ENCODE results near the gene HDGF. TPM values are rescaled to one million over a fixed set of nuclear protein-coding genes. Genes with fewer than 3 reads are reported as not detected.

The HDGF gene
- total RNA-seq, 1 donor from 2014 or later: 280 TPM

DNA sequence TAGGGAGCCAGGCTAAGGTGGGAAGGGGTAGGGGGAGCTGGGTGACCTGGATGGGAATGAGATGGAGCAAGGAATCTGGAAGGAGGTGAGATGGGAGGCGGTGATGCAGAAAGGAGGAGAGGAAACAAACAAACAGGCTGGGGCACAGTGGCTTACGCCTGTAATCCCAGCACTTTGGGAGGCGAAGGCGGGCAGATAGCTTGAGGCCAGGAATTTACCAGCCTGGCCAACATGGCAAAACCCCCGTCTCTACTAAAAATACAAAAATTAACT, 56.8 kb downstream of the HDGF start:
- H3K27ac Mint-ChIP-seq: peak overlapping the region; percentile 67
- H3K9me3 Mint-ChIP-seq (ENCODE audit: low read depth): no peaks in the 10 kb centered on the region

DNA sequence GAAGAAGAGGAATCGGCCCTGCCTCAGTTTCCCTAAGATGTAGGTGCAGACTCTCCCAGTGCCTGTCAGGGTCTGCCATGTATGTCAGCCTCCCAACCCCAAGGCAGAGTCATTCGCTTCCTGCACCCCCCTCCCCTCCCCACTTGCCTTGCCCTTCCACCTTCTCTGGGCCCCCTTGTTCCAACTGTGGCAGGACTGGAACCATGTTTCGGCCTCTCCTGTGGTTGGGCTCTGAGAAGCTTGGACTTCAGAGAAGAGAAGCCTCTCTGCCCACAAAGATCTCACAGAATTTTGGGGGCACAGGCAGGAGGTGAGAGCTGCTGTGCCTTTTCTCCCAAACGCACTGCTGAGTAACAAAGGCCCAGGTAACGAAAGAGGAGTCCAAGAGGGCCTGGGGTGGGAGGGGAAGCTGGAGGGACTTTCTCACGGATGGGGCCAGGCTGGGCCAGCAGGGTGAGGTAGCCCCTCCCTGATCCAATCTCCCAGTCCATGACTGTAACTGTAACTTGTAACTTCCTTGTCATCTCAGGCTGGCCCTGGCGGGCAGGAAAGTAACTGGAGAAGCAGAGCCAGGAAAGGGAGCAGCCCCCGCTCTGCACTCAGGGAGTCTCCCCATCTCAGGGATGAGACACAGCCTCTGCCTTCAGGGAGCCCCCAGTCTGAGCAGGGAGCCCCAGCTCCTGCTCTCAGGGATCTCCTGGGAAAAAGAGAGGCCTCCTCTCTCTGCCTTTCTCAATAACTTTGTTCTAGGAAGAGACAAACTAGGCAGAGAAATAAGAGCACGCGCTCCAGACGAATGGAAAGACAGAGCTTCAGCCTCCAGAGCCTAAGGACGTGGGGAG, 57.4 kb downstream of the HDGF start:
- no peak for DNase-seq (ENCODE audit: low spot score, unreplicated experiment)

More for the DNA sequence above, 56.8 kb downstream of the HDGF start:
- H3K4me3 Mint-ChIP-seq (ENCODE audit: low read depth): no peak overlapping the region
- H3K27me3 Mint-ChIP-seq: peaks cover 9% of the 10 kb centered on the region
- H3K36me3 Mint-ChIP-seq (ENCODE audit: insufficient read depth): peaks cover 5% of the 10 kb centered on the region
- peaks cover 37% of the 10 kb centered on the region for H3K4me1 Mint-ChIP-seq (ENCODE audit: low read depth)
- DNase-seq (ENCODE audit: low spot score, unreplicated experiment): no peak
- TF ChIP-seq, protein P1, sequence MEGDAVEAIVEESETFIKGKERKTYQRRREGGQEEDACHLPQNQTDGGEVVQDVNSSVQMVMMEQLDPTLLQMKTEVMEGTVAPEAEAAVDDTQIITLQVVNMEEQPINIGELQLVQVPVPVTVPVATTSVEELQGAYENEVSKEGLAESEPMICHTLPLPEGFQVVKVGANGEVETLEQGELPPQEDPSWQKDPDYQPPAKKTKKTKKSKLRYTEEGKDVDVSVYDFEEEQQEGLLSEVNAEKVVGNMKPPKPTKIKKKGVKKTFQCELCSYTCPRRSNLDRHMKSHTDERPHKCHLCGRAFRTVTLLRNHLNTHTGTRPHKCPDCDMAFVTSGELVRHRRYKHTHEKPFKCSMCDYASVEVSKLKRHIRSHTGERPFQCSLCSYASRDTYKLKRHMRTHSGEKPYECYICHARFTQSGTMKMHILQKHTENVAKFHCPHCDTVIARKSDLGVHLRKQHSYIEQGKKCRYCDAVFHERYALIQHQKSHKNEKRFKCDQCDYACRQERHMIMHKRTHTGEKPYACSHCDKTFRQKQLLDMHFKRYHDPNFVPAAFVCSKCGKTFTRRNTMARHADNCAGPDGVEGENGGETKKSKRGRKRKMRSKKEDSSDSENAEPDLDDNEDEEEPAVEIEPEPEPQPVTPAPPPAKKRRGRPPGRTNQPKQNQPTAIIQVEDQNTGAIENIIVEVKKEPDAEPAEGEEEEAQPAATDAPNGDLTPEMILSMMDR (IDR thresholded peaks at IDR 0.05; ENCODE audit: unreplicated experiment): no peak

DNA sequence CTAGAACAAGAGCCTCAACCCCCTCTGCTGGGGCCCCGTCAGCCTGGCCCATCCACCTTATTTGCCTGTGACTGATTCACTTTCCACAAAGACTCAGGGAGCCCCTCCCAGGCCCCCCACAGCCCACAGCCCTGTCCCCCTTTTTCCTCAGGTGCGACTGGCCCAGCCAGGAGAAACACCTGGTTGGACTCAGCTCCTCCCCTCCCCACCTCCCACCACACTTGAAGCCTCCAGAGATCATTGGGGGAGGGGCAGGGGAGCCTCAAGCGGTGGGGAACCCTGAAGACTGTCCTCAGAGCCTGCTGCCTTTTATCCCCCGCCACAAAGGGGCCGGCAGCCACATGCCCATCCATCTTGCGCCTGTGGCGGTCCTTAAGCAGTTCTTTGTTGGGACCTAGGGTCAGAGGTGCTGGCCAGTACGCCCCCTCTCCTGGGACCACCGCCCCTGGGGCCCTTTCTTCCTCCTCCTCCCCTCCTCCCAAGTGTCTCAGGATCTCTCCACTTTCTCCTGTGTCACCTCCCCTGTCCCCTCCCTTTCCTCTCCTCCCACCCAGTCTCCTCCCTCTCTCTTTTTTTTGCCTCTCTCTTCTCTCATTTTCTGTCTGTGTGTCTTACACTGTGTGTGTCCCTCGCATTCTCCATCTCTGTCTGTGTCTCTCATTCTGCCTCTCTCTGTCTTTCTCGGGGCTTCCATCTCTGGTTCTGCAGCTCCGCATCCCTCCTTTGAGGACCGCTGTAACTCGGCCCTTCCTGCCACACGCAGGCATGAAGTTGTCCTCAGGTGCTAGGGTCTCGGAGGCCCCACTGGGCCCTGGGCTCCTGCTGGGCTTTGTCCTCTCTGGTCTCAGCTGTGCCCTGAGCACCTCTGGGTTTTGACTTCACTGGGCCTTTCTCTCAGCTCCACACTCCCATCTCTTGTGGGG, 58.3 kb downstream of the HDGF start:
- peak overlapping the region; percentile 47 for H3K4me3 Mint-ChIP-seq (ENCODE audit: low read depth)
- peak; percentile 81 for DNase-seq (ENCODE audit: low spot score, unreplicated experiment)
- TF ChIP-seq, protein P1 (IDR thresholded peaks at IDR 0.05; ENCODE audit: unreplicated experiment): no peak
- H3K4me1 Mint-ChIP-seq (ENCODE audit: low read depth): peaks cover 43% of the 10 kb centered on the region
- H3K27me3 Mint-ChIP-seq: peaks cover 11% of the 10 kb centered on the region
- H3K27ac Mint-ChIP-seq: peak overlapping the region; percentile 86
- no peaks in the 10 kb centered on the region for H3K36me3 Mint-ChIP-seq (ENCODE audit: insufficient read depth)
- no peaks in the 10 kb centered on the region for H3K9me3 Mint-ChIP-seq (ENCODE audit: low read depth)

More for the DNA sequence above, 57.4 kb downstream of the HDGF start:
- Mint-ChIP-seq H3K27me3 (peaks cover 11% of the 10 kb centered on the region), H3K9me3 (ENCODE audit: low read depth) (no peaks in the 10 kb centered on the region), H3K36me3 (ENCODE audit: insufficient read depth) (peaks cover 4% of the 10 kb centered on the region), H3K4me1 (ENCODE audit: low read depth) (peaks cover 41% of the 10 kb centered on the region), H3K27ac (peak overlapping the region; percentile 86), H3K4me3 (ENCODE audit: low read depth) (no peak overlapping the region)
- TF ChIP-seq, protein P1 (IDR thresholded peaks at IDR 0.05; ENCODE audit: unreplicated experiment): no peak

DNA sequence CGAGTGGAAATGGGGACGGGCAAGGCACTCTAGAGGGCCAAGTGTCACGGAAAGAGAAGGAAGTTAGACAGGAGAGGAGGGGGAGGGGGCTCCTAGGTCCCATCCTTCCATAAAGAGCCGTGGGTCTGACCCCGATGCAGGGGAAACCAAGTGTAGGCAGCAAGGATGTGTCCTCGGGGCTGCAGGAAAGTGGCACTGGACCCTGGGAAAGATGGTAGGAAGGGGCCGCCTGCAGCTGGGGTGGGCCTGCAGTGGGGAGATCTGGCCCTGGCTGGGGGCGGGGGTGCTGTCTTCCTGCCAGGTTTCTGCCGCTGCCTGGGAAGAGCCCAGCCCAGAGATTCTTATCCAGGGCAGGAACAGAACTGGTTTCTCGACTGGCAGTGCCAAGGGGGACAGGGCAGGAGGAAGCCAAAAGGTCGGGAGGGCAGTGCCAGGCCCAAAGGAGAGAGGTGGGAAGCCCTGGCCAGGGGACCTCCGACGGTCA, 59.0 kb downstream of the HDGF start:
- Mint-ChIP-seq H3K27ac (peak overlapping the region; percentile 86), H3K4me1 (ENCODE audit: low read depth) (peaks cover 43% of the 10 kb centered on the region), H3K36me3 (ENCODE audit: insufficient read depth) (no peaks in the 10 kb centered on the region), H3K27me3 (peaks cover 11% of the 10 kb centered on the region), H3K9me3 (ENCODE audit: low read depth) (no peaks in the 10 kb centered on the region), H3K4me3 (ENCODE audit: low read depth) (peak overlapping the region; percentile 54)
- no peak for DNase-seq (ENCODE audit: low spot score, unreplicated experiment)
- TF ChIP-seq, protein P1 (IDR thresholded peaks at IDR 0.05; ENCODE audit: unreplicated experiment): no peak

Other genes starting within 250 kb of the HDGF start
- 29.6 and 32.4 TPM in 2 replicates for gene IQGAP3, start 179.1 kb downstream of the HDGF start, total RNA-seq
- not detected in 2 replicates for gene TTC24, start 172.0 kb downstream of the HDGF start, total RNA-seq
- gene NAXE, start 159.9 kb downstream of the HDGF start, total RNA-seq: 108 and 115 TPM in 2 replicates
- 26.2 and 27.0 TPM in 2 replicates for gene GPATCH4, start 150.2 kb downstream of the HDGF start, total RNA-seq
- gene HAPLN2, start 132.3 kb downstream of the HDGF start, total RNA-seq: 0.38 and 0.93 TPM in 2 replicates
- not detected in 2 replicates for gene BCAN, start 109.6 kb downstream of the HDGF start, total RNA-seq
- gene NES, start 74.3 kb downstream of the HDGF start, total RNA-seq: 33.9 and 39.2 TPM in 2 replicates
- gene CRABP2, start 46.1 kb downstream of the HDGF start, total RNA-seq: 70.4 and 125 TPM in 2 replicates
- 40.0 and 42.4 TPM in 2 replicates for gene METTL25B, start 23.2 kb downstream of the HDGF start, total RNA-seq
- gene ISG20L2, start 22.9 kb downstream of the HDGF start, total RNA-seq: 36.9 and 38.9 TPM in 2 replicates
- 35.9 and 43.2 TPM in 2 replicates for gene MRPL24, start 10.6 kb downstream of the HDGF start, total RNA-seq
- gene PRCC, start 15.9 kb upstream of the HDGF start, total RNA-seq: 93.2 TPM in 2 replicates
- not detected in 2 replicates for gene SH2D2A, start 65.2 kb upstream of the HDGF start, total RNA-seq
- gene INSRR, start 107.4 kb upstream of the HDGF start, total RNA-seq: not detected in 2 replicates
- gene NTRK1, start 109.2 kb upstream of the HDGF start, total RNA-seq: 0.36 TPM in 1 of 2 replicates, not detected in the other
- 0.20 TPM in 1 of 2 replicates, not detected in the other for gene PEAR1, start 142.0 kb upstream of the HDGF start, total RNA-seq
- gene LRRC71, start 169.0 kb upstream of the HDGF start, total RNA-seq: not detected in 2 replicates